Measurements from ENCODE around the gene CLRN1.

DNA sequence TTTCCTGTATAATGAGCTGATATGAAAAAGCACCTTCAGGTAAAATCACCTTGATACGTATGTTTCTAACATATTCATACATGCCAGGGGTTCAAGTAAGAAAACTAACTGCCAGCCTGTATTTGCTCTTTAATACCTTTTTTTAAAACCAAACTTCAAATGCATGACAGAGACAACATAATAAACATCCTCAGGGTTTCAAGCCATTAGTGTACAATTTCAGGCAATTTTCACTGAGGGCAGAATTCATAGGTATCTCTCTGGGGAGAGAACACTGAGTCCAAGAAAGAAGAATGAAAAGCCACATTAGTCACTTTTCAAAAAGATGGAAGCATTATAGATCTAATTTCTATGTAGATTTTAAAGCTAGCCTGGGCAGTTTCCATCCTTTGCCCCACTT, 94.2 kb downstream of the CLRN1 start:
- no peak for TF ChIP-seq SETDB1 (CRISPR knock-in tag; IDR thresholded peaks at IDR 0.05; ENCODE audit: borderline replicate concordance)
- TF ChIP-seq, protein P1, sequence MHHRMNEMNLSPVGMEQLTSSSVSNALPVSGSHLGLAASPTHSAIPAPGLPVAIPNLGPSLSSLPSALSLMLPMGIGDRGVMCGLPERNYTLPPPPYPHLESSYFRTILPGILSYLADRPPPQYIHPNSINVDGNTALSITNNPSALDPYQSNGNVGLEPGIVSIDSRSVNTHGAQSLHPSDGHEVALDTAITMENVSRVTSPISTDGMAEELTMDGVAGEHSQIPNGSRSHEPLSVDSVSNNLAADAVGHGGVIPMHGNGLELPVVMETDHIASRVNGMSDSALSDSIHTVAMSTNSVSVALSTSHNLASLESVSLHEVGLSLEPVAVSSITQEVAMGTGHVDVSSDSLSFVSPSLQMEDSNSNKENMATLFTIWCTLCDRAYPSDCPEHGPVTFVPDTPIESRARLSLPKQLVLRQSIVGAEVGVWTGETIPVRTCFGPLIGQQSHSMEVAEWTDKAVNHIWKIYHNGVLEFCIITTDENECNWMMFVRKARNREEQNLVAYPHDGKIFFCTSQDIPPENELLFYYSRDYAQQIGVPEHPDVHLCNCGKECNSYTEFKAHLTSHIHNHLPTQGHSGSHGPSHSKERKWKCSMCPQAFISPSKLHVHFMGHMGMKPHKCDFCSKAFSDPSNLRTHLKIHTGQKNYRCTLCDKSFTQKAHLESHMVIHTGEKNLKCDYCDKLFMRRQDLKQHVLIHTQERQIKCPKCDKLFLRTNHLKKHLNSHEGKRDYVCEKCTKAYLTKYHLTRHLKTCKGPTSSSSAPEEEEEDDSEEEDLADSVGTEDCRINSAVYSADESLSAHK (CRISPR knock-in tag; IDR thresholded peaks at IDR 0.05; ENCODE audit: borderline replicate concordance) = no peak
- no peak for TF ChIP-seq XRCC5 (optimal IDR thresholded peaks at IDR 0.05; ENCODE audit: low read length)
- TF ChIP-seq, protein P2, sequence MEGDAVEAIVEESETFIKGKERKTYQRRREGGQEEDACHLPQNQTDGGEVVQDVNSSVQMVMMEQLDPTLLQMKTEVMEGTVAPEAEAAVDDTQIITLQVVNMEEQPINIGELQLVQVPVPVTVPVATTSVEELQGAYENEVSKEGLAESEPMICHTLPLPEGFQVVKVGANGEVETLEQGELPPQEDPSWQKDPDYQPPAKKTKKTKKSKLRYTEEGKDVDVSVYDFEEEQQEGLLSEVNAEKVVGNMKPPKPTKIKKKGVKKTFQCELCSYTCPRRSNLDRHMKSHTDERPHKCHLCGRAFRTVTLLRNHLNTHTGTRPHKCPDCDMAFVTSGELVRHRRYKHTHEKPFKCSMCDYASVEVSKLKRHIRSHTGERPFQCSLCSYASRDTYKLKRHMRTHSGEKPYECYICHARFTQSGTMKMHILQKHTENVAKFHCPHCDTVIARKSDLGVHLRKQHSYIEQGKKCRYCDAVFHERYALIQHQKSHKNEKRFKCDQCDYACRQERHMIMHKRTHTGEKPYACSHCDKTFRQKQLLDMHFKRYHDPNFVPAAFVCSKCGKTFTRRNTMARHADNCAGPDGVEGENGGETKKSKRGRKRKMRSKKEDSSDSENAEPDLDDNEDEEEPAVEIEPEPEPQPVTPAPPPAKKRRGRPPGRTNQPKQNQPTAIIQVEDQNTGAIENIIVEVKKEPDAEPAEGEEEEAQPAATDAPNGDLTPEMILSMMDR (CRISPR knock-in tag; IDR thresholded peaks at IDR 0.05) = no peak
- TF ChIP-seq JUN (CRISPR knock-in tag; IDR thresholded peaks at IDR 0.05) = no peak
- no peak for TF ChIP-seq ZNF10 (CRISPR knock-in tag; IDR thresholded peaks at IDR 0.05; ENCODE audit: borderline replicate concordance, low read depth)
- TF ChIP-seq REL (CRISPR knock-in tag; conservative IDR thresholded peaks at IDR 0.05) = no peak
- no peak for TF ChIP-seq SIN3A (IDR thresholded peaks at IDR 0.05; ENCODE audit: borderline replicate concordance, low read depth, low read length)

All from HepG2 (cell line).